Right renal pelvis (tissue), 4 donors: Measurements from ENCODE around the gene FFAR3. TPM values are rescaled to one million over a fixed set of nuclear protein-coding genes. Genes with fewer than 3 reads are reported as not detected.

Experiments used
- DNase-seq, 4 donors: peaks; one replicate each; pipeline ENCODE4 v3.0.0-alpha.2; 2013; ENCODE audit warnings: low read depth in 4 of 4, low spot score in 3 of 4, missing footprints in 1 of 4
- polyA plus RNA-seq, 4 donors: library from polyadenylated mRNA; unstranded; fragments of 120-200 nt; gene quantifications; one replicate each; pipeline ENCODE4 v1.2.1, GENCODE V29; 2013; ENCODE audit not compliant: insufficient read length in 4 of 4

FFAR3 gene, protein sequence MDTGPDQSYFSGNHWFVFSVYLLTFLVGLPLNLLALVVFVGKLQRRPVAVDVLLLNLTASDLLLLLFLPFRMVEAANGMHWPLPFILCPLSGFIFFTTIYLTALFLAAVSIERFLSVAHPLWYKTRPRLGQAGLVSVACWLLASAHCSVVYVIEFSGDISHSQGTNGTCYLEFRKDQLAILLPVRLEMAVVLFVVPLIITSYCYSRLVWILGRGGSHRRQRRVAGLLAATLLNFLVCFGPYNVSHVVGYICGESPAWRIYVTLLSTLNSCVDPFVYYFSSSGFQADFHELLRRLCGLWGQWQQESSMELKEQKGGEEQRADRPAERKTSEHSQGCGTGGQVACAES
- polyA plus RNA-seq, result under 1 TPM in 3 of 4 donors, not detected in 1; 0.10 to 0.30 (median 0.25) TPM

DNA sequence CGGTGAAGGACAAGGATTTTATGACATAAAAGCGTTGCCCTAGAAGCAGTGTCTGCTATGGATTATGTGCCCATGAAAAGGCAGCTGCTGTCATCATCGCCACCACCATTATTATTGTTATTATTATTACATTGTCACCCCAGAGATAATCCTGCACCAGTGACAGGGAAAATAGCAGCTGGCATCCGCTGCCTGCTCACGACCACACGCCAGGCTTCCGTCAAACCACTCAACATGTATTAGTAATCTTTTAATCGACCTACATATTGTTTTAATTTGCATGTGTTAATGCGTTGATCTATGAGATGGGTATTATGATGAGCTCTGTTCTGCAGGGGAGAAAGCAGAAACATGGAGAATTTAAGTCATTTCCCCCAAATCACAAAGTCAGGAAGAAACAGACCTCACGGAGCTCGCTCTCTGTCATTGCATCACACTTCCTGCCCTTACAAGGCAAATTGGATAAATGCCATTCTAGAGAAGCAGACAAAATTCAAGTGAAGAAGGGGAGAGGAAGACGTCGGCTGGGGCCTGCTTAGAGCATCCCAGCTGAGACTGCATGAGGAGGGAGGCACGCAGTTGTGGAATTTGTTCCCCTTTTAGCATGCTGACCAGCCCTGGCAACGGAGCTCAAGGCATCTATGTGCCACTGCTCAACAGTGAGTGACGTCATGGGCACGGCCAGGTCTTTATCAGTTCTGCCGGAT lies at the start of gene FFAR3:
Gene FFAR3, plus strand, starts transcription at position 594 of the 707 bp plus-strand sequence. CDS start 431 bp downstream, outside the sequence.
- no peak for DNase-seq

DNA sequence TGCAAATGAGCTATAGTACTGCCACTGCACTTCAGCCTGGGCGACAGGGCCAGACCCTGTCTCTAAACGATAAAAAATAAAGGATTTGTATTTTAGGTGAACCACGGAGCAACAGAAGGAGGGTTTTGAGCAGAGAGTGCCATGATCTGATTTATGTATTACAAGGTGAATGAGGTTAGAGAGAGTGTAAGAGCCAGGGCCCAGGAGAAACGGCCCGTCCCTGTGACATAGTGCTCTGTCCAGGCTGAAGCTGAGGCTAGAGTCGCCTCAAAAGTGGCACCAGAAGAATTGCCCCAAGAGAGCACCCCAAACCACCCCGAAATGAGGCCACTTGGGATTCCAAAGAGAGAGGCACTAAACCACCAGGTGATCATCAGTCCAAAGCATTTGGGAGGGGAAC lies 49.4 kb upstream of the FFAR3 start:
- DNase-seq, result no peak

DNA sequence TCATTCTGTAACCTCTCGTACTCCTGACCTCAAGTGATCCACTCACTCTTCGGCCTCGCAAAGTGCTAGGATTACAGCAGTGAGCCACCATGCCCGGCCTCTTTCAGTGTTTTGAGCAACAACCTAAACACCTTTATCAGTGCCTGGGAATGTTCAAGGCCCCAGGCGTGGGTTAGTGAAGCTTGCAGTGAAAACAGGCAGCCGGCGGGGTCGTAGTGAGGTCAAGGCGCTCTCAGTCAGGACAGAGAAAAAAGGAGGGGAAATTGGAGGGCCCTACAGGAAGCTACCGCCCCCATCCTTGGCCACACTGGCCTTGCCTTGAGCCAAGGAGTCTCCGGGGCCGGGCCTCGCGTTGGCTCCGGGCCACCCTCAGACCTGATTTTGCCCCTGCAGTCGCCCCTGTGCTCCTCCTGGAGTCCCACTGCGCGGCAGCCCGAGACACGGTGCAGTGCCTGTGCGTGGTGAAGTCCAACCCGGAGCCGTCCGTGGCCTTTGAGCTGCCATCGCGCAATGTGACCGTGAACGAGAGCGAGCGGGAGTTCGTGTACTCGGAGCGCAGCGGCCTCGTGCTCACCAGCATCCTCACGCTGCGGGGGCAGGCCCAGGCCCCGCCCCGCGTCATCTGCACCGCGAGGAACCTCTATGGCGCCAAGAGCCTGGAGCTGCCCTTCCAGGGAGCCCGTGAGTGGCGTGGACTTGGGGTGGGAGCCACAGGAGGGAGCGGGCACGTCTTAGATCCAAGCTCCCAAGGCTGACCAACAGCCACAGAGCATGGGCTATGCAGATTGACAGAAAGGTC lies 48.6 kb upstream of the FFAR3 start:
- DNase-seq, result peak; percentile 58 to 80 (median 70)

DNA sequence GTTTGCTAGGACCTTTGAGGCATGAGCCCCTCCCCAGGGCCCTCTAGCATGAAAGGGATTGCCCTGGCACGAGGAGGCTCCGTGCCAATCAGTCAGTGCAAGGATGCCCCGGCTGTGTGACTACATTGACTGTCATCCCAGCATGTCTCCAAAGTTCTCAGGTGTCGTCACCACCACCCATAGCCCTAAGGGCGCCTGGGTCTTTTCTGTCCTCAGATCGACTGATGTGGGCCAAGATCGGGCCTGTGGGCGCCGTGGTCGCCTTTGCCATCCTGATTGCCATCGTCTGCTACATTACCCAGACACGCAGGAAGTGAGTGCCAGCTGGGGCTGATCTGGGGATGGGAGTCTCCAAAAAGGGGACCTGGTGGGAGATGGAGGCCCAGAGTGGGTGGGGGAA lies 47.9 kb upstream of the FFAR3 start:
- no peak for DNase-seq

DNA sequence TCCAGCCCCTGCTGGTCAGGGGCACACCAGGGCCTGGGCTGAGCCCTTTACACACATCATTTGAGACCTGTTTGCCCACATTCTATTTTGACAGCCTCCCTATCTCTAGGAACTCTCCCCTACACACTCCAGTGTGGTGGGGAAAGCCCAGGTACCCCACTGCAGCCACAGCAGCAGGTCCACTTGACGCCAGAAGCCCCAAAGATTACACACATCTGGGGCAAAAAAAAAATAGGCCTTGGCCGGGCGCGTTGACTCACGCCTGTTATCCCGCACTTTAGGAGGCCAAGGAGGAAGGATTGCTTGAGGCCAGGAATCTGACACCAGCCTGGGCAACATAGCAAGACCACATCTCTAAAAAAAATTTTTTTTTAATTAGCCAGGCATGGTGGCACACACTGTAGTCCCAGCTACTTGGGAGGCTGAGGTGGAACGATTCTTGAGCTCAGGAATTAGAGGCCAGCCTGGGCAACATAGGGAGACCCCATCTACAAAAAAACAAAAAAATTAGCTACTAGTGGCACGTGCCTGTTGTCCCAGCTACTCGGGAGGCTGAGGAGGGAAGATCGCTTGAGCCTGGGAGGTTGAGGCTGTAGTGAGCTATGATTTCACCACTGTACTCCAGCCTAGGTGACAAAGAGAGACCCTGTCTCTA lies 47.3 kb upstream of the FFAR3 start:
- DNase-seq, result no peak

DNA sequence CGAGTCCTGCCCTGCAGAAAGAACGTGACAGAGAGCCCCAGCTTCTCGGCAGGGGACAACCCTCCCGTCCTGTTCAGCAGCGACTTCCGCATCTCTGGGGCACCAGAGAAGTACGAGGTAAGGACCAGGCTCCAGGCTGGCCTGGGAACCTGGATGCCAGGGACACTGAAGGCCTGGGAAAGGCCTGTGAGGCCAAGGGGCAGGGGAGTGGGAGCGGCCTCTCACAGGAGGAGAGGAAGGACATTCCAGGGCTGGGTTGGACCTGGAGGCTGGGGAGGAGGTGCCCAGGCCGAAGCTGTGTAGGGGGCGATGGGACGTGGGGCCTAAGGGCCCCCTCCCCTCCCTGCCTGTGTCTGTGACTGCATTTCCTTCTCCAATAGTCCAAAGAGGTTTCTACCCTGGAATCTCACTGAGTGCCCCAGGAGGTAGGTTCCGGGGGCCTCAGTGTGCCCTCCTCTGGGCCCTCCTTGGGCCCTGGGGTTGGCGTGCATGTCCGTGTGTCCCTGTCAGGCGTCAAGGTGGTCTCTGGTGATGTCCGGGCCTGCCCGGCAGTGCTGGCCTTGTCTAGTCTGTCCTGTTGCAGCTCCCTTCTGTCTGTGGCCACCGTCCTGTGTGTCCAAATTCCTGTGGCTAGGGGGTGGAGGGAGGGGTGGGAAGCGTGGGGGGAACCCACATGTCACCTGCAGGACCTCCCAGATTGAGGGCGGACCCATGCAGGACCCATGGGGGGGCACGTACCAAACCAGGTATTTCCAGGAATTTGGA lies 46.2 kb upstream of the FFAR3 start:
- no peak for DNase-seq

DNA sequence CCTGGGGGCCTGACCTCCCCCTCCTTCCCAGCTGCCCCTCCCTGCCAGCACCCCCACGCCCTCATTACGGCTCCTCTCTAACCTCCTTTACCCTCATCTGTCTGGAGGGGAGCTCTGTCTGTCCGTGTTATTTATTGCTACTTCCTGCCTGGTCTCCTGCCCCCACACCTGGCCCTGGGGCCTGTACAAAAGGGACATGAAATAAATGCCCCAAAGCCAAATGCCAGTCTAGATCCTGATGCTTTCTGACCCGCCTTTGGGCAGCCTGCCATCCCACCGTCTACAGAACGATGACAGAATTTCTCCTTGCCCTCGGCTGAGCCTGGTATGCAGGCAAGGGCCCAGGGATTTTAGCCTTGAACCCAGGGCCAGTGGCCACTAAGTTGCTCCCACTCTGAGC lies 44.7 kb upstream of the FFAR3 start:
- DNase-seq, result no peak

DNA sequence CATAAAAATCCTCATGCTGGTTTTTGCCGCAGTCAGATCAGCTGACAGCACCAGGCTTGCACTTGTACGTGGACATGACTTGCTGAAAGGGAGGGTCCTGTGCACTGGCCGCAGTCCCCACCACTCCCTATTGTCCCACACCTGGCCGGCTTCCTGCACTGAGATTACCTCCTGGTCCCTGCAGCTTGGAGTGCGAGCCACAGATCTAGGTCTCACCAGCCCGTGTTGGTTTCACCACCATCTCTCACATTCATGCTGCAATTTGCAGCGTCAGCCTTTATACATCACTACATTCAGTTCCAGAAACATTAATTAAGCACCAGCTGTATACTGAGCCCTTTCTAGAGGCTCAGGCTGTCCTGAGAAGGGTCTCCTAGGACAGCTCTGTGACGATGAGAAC lies 44.2 kb upstream of the FFAR3 start:
- DNase-seq, result no peak

DNA sequence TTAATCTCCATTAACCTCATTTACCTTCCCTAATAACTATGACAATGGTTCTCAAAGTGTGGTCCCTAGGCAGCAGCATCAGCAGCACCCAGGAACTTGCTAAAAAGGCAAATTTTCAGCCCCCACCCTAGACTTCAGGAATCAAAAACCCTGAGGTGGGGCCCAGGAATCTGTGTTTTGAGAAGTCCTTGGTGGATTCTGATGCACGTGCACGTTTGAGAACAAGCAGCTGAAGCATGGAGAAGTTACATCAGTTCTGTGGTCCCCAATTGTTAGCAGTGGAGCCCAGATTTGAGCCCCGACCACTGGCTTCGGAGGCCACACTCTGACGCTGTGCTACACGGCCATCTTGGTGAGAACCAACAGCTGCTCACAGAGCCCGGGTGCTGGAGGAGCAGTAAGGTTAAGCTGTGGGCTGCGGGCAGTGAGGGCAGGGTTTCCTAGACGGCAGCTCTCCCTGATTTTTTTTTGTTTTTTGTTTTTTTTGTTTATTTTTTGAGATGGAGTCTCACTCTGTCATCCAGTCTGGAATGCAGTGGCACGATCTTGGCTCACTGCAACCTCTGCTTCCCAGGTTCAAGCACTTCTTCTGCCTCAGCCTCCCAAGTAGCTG lies 43.3 kb upstream of the FFAR3 start:
- no peak for DNase-seq

DNA sequence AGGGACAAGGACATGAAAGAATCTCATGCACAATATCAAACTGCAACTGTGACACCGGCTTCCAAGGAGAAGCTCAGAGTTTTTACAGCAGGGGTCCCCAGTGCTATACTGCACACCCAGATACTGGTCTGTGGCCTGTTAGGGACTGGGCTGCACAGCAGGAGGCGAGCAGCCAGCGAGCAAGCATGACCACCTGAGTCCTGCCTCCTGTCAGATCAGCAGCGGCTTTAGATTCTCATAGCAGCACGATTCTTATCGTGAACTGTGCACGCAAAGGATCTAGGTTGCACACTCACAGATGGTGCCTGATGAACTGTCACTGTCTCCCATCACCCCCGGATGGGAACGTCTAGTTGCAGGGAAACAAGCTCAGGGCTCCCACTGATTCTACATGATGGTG lies 42.4 kb upstream of the FFAR3 start:
- DNase-seq, result no peak

DNA sequence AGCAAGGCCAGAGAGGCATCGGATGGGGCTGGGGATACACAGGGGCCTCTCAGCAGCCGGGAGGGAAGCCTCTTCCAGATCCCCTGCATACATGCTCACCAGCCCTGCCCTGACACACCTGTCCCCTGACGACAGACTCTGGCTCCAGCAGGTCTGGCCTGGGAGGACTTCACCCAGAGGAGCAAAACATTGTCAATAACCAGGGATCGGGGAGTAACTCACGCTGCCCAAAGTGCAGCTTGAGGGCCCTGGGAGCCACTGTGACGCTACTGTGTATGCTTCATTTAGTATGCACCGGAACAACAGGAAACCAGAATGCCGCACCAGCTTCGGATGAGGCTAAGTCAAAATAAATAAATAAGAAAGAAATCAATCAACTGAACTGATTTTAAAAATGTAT lies 41.7 kb upstream of the FFAR3 start:
- no peak for DNase-seq

DNA sequence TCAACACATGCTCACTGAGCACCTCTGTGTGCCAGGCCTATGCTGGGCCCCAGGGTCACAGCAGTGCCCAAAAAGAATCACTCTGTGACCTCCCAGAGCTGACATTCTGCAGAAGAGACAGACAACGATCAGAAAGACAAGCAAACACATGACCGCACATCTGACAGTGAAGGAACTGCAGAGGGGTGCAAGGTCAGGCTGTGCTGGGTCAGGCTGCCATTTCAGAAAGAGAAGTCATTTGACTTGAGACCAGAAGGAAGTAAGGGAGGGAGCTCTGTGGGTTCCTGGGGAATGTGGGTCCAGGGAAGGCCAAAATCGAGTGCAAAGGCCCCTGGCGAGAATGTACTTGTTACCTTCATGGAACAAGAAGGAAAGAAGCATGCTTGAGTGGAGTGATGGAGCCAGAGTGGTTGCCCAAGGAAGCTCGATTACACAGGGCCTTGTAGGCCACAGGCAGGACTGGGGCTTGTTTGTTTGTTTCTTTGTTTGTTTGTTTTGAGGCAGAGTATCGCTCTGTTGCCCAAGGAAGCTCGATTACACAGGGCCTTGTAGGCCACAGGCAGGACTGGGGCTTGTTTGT lies 40.7 kb upstream of the FFAR3 start:
- DNase-seq, result no peak

DNA sequence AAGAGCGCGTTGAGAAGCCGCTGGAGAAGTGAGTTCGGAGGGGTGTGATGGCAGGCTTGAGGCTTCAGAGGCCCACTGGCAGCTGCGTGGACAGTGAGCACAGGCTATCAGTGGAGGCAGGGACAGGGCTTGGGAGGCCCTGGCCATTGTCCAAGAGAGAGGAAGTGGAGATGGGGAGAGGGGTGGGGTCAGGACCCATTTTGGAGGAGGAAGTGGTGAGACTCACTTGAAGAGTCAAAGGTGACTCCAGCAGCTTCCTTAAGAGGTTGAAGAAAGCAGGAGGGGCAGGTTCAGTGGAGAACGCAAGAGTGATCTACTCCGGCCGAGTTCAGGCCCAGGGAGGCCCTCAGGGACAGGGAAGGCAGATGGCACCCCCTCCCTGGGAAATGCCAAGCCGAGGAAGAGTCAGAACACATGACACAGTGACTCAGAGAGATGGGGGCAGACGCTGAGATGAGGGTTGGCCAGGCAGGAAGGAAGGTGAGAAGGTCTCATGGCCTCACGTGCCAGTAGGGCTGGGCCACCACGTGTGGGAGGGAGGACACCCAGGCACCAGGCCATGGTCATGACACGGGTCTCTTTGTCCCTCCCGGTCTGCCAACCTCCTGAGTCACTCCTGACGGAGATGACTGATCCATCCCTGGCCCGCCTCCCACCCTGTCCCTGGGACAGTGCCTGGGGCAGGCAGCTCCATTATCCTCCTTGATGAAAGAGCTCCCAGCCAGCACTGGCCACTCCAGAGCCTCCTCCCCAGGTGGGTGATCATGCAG lies 39.4 kb upstream of the FFAR3 start:
- no peak for DNase-seq

DNA sequence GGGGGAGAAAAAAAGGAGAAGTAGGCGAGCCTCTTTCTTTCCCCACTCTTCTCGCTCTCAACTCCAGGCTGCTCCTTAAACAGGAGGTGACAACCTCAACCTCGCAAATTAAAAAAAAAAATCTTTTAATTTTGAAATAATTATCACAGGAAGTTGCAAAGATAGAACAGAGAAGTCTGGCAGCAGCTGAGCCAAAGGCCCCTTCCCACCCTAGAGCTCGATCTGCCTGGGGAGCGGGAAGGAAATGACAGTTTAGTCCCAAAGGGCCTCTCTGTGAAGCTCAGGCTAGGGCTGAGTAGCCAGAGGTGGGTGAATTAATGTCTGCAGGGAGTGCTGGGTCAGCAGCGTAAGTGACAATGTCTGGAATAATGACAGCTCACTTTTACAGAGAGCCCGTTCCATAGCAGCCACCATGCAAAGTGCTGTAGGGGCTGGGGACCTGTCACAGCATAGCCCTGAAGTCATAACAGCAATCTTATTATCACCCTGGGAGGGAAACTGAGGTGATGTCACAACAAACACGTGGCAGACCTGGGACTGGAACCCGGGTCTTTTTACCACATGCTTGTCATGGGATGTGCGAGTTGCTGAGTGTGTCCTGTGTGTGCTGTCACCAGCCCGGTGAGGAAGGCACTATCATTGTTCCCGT lies 38.1 kb upstream of the FFAR3 start:
- no peak for DNase-seq

DNA sequence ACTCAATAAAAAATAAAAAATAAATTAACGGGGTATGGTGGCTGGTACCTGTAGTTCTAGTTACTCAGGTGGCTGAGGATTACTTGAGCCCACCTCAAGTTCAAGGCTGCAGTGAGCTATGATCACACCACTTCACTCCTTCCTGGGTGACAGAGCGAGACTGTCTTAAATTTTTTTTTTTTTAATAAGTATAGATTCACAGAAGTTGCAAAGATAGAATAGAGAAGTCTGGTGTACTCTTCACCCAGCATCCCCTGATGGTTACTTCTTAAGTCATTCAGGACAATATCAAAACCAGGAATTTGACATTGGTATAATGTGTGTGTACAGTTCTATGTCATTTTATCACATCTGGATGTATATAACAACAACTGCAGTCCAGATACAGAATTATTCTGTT lies 37.0 kb upstream of the FFAR3 start:
- no peak for DNase-seq

DNA sequence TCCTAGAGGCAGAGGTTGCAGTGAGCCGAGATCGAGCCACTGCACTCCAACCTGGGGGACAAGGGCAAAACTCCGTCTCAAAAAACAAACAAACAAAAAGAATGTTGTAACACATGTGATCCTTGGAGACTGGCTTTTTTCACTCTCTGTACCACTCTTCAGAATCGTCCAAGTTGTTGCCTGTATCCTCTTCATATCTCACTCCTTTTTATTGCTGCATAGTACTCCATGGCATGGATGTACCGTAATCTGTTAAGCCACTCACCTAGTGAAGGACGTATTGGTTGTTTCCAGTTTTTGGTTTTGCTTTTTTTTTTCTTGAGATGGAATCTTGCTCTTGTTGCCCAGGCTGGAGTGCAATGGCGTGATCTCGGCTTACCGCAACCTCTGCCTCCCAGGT lies 36.2 kb upstream of the FFAR3 start:
- DNase-seq, result no peak

DNA sequence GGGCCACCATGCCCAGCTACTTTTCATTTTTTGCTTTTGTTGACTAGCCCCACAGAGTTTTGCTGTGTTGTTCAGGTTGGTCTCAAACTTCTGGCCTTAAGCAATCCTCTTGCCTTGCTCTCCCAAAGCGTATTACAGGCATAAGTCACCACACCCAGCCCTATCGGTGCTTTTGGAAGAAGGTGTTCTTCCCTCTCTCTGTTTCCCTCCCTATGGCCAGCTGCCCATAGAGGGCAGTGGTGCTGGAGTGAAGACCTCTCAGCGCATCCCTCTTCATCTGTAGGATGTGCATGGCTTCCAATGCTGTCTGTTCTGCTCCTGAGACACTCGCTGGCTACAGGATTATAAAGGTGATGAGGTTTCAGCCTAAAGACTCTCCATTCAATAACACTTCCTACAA lies 30.6 kb upstream of the FFAR3 start:
- DNase-seq, result no peak

DNA sequence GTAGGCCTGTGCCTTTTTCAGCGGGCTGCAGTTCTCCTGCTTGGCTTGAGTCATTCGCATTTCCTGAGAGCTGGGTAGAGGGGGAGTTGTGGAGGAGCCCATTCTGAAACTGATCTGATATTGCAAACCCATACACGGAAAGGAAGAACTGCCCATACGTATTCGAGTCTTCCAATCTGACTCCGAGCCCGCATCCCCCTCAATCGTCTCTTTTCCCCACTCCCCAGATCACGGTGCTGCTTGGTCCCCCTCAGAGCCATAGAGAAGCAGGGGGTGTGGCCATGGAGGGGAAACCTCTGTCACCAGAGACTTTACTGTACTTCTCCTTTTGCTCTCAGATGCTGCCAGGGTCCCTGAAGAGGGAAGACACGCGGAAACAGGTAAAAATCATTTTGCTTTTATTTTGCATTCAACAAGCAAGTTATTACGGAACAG lies 29.4 kb upstream of the FFAR3 start, which contains the start of gene CD22:
Gene CD22, plus strand, starts transcription at position 337 of the 435 bp plus-strand sequence. CDS start 2,854 bp downstream, outside the sequence.
- DNase-seq, result no peak
